A549 treated with GW870086 at 1 μM for 4 hours (cell line): ENCODE results near the gene VPS29. TPM values are rescaled to one million over a fixed set of nuclear protein-coding genes. Genes with fewer than 3 reads are reported as not detected.

Experiments used
- total RNA-seq: library from RNA; stranded (reverse); fragments of 200-300 nt; extraction: Qiagen RNA extraction; gene quantifications from 5 replicates; pipeline ENCODE4 v1.2.3, GENCODE V29; 2022; ENCODE audit warnings: low read depth

Gene VPS29
- total RNA-seq: 129 to 161 TPM (median 154 TPM) in 5 replicates

DNA sequence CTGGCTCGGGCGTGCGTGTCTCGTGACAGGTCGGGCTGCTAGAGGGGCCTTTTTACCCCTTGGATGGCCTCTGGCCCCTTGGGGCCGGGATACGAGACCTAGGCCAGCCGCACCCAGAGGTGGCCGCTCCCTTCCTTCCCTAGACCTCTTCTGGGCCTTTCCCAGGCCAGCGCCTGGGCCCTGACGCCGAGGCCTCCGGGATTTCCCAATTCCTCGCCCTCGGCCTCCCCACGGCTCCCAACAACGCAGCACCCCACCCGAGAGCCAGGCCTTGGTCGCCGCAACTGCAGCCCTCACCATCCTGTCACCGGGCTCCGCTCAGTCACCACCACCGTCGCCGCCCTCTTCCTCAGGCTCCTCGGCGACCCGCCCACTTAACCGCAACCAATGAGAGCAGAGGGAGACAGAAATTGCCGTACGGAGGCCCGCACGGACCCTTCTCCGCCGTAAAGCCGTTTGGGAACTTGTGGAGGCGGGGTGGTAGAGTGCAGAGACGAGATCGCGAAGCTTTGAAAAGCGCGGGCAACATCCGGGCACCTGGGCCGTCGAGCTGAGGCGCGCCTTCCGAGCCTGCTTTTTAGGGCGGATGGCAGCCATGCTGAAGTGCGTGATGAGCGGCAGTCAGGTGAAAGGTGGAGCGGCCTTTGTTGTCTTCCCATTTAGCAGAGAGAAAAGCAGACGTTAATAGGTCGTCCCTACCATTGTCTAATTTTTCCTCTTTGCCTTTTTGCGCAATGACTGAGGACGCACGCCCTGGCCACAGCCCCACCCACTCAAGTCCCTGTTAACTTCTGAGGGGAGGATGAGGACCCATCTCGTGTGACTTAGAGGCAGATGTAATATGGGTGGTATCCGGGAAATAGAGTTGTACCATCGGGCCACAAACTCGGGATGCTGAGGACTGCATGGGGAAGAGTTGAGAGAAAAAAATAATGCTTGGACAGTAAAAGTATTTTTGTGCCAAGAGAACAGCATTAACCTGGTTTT, at the start of gene VPS29, which contains the start of gene RAD9B:
Gene VPS29, minus strand, starts transcription at position 360 of the 987 bp plus-strand sequence. Its CDS starts 60 bp downstream, at position 300.
Gene RAD9B, plus strand, starts transcription at position 580 of the 987 bp plus-strand sequence. Its CDS starts 7 bp downstream, at position 587.

DNA sequence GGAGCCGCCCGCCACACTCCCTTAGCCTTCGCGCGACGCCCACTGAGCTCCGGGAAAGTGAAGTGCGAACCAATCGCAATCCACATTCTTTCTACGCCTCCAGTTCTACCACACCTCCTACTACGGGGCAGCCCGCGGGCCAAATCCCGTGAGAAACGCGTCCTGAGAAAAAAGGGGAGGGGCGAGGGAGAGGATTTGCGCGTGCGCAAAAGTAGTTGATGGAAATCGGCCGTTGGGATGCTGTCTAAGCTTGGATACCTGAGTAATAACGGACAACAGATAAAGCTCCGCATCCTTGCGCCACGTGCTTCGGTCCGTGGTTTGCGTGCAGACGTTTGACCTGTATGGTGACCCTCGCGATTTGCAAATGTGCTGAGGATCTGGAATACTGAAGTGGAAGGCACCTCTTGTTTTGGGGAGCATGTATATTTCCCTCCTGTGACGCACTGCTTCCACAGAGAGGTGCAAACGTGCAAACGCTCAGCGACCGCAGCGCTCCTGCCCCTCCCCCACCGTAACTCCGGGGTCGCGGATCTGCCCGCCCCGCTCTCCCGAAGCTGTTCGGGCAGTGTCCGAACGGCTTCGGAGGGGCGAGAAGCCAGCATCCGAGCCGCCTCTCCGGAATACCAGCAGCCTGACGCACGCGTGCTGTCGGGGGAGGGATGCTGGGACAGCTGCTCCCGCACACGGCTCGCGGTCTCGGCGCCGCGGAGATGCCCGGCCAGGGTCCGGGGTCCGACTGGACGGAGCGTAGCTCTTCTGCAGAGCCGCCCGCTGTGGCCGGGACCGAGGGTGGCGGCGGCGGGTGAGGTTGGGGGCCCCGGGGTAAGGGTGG, 33.5 kb downstream of the VPS29 start, which contains the start of the genes FAM216A and GPN3:
Gene FAM216A, plus strand, starts transcription at position 632 of the 835 bp plus-strand sequence. Its CDS starts 31 bp downstream, at position 663.
Gene GPN3, minus strand, starts transcription at position 44 of the 835 bp plus-strand sequence. CDS start 54 bp downstream, outside the sequence.

DNA sequence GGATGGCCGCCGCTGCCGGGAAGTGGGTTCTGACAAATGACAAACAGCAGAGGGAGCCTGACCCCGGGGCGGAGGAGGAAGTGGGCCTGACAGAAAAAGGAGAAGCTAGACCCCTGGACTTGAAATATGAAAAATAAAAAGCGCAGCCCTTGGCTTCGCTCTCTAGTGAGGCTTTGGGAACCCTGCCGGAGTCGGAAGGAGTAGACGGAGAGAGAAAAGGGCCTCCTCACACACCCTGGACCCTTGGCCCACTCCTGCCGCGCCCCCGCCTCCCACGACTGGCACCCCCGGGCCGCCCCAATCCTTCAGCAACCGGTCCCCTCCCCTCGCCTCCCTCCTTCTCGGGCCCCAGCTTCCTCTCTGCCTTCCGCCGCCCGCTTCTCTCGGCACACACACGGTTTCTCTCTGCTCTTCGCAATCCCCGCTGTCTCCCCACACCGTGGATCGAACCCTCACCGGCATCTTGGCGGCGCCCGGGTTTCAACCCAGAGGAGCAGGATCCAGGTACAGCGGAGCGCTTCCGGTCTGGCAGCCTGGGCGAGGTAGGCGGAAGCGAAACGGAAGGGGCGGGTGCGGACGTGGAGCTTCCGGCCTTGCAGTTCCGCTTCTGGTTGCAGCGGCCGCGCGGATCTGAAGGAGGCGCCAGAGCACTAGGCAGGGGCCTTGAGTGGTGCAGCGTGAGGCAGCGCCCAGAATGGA, 52.0 kb downstream of the VPS29 start, which contains the start of gene ARPC3:
Gene ARPC3, minus strand, starts transcription at position 539 of the 699 bp plus-strand sequence. Its CDS starts 77 bp downstream, at position 462.

Other genes starting within 250 kb of the VPS29 start
- gene ATP2A2, start 220.9 kb downstream of the VPS29 start, total RNA-seq: 259 to 341 TPM (median 315 TPM) in 5 replicates
- 51.1 to 58.2 TPM (median 53.2 TPM) in 5 replicates for gene ANAPC7, start 98.4 kb downstream of the VPS29 start, total RNA-seq
- gene ARPC3, start 51.8 kb downstream of the VPS29 start, total RNA-seq: 459 to 773 TPM (median 466 TPM) in 5 replicates
- 26.3 to 37.5 TPM (median 32.1 TPM) in 5 replicates for gene GPN3, start 33.9 kb downstream of the VPS29 start, total RNA-seq
- 17.3 to 20.6 TPM (median 18.0 TPM) in 5 replicates for gene FAM216A, start 33.3 kb downstream of the VPS29 start, total RNA-seq
- 0.09 to 0.61 TPM (median 0.29 TPM) in 5 replicates for gene RAD9B, start 220 bp upstream of the VPS29 start, total RNA-seq
- gene PPTC7, start 81.2 kb upstream of the VPS29 start, total RNA-seq: 17.3 to 26.1 TPM (median 25.1 TPM) in 5 replicates
- gene TCTN1, start 112.0 kb upstream of the VPS29 start, total RNA-seq: 26.0 to 35.5 TPM (median 30.0 TPM) in 5 replicates
- gene HVCN1, start 187.0 kb upstream of the VPS29 start, total RNA-seq: 0.43 to 0.92 TPM (median 0.59 TPM) in 5 replicates
- gene PPP1CC, start 240.8 kb upstream of the VPS29 start, total RNA-seq: 128 to 175 TPM (median 159 TPM) in 5 replicates